Sigmoid colon (tissue), 7 donors: Measurements from ENCODE around the gene MPV17. TPM values are rescaled to one million over a fixed set of nuclear protein-coding genes. Genes with fewer than 3 reads are reported as not detected.
A peak's percentile ranks its signal among the peaks of the same experiment; 100 is the strongest.
"Not testable (repeated sequence)": the region's sequence is repeated elsewhere in the genome, so short reads cannot be mapped to it uniquely, and the experiment has no call there.

Experiments used
- DNase-seq: peaks from one replicate; pipeline ENCODE4 v3.0.0-alpha.2; 2019
- H3K27ac ChIP-seq, 4 donors: fragments of 200-600 bp; sonication (generic); one replicate each; pipeline ENCODE4 v1.5.1; 2016 to 2019; ENCODE audit warnings: mild to moderate bottlenecking in 1 of 4
- H3K27me3 ChIP-seq, 3 donors: fragments of 200-600 bp; sonication (generic); one replicate each; pipeline ENCODE4 v1.5.1; 2019; ENCODE audit warnings: mild to moderate bottlenecking in 1 of 3
- H3K36me3 ChIP-seq, 4 donors: fragments of 200-600 bp; sonication (generic); one replicate each; pipeline ENCODE4 v1.5.1; 2016 to 2019
- H3K4me1 ChIP-seq, 4 donors: fragments of 200-600 bp; sonication (generic); one replicate each; pipeline ENCODE4 v1.5.1; 2017 to 2019
- H3K4me3 ChIP-seq, 4 donors: fragments of 200-600 bp; sonication (generic); one replicate each; pipeline ENCODE4 v1.5.1; 2017 to 2019; ENCODE audit warnings: mild to moderate bottlenecking in 2 of 4, moderate library complexity in 1 of 4
- H3K9me3 ChIP-seq, 4 donors: fragments of 200-600 bp in 3 of 4; sonication (generic) in 3 of 4; one replicate each; pipeline versions ENCODE4 v1.5.1 to v1.6.1; 2013 to 2019
- CTCF ChIP-seq, 4 experiments: fragments of 450-650 bp in 3 of 4; fragments of 200-600 bp in 1 of 4; IDR thresholded peaks; one replicate each; pipeline ENCODE4 v1.5.1; 2016 to 2019; ENCODE audit warnings: antibody characterized with exemption in 4 of 4, mild to moderate bottlenecking in 3 of 4, moderate library complexity in 2 of 4
- EP300 ChIP-seq, 4 donors: sonication (generic); formaldehyde crosslinking; IDR thresholded peaks; one replicate each; pipeline ENCODE4 v1.6.1; 2017; ENCODE audit warnings: antibody characterized with exemption in 4 of 4
- POLR2A ChIP-seq, 2 donors: fragments of 450-650 bp; IDR thresholded peaks; one replicate each; pipeline ENCODE4 v1.6.1; 2016; ENCODE audit warnings: antibody characterized with exemption in 2 of 2, mild to moderate bottlenecking in 2 of 2, moderate library complexity in 2 of 2
- POLR2AphosphoS5 ChIP-seq, 4 donors: sonication (generic); formaldehyde crosslinking; IDR thresholded peaks; one replicate each; pipeline ENCODE4 v1.6.1; 2017; ENCODE audit warnings: antibody characterized with exemption in 4 of 4
- WGBS, 2 donors: extraction: QIAGEN DNeasy Blood & Tissue Kit; methylation state at CpG; one replicate each; pipeline ENCODE4 v1.1.7; 2013; 5-methylcytosine and 5-hydroxymethylcytosine counted together
- intact Hi-C: fragments of 100-400 bp; cut with DNase I; formaldehyde crosslinking; loops from one replicate; pipeline ENCODE4 v1.15.1; 2023
- polyA plus RNA-seq, 3 donors: library from polyadenylated mRNA; stranded (reverse); fragments of 200-250 nt; gene quantifications; one replicate each; pipeline ENCODE4 v1.2.3, GENCODE V29; 2013
- total RNA-seq, 4 donors: library from RNA; depleted of rRNA; stranded (reverse); fragments of >200 nt; gene quantifications; one replicate each; pipeline ENCODE4 v1.1.0, GENCODE V29; 2016
- donor health status: healthy with polysubstance abuse.
- donor health status: Bipolar disorder and iron deficiency.
- donor health status: healthy.

MPV17 gene
- total and polyA plus RNA-seq, 7 donors, result 22.2 to 68.6 (median 59.9) TPM

DNA sequence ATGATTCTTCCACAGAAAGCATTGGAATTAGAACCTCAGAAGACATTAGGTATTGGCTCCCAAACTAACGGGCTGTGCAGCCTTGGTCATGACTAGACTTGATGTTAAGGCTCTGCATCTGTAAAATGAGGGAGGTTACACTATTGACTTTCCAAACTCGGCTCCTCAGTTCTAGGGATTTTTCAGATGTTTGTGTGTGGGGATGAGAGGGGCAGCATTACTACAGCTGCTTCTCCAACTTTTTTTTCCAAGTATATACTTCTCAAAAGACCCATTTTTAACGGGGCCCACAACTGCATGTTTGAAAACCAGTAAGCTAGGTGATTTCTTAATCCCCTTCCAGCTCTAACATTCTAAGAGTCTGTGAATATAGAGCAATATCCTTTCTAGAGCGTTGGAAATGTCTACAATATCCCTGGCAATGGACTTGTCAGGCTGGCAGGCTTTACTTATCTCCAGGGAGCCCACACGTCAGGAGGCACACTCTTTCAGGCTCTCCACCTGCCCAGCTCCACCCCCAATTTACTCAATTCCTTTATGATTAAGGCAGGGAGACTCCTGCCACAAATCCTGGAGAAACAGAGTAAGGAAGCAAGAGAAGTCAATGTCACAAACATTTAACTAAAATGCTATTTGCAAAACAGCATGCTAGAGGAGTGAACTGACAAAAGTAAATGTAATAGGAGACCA is 844 bp upstream of the MPV17 start:
- peak overlapping the region; percentile 69 to 86 (median 79) for H3K4me3 ChIP-seq
- H3K9me3 ChIP-seq, result no peaks in the 10 kb centered on the region
- DNase-seq, result no peak
- no peaks in the 10 kb centered on the region for H3K27me3 ChIP-seq
- WGBS, 2 donors, result 8 to 21% methylated on average over 5 of the region's 5 CpGs
- peak overlapping the region; percentile 92 to 95 (median 94) for H3K27ac ChIP-seq
- intact Hi-C loops, result loop anchor here (2.0 kb wide), 1 partner anchor 47 kb away; the partner anchor contains the start of genes EIF2B4 and SNX17
- H3K36me3 ChIP-seq, result peaks cover 15 to 32% (median 18%) of the 10 kb centered on the region in 4 donors
- TF ChIP-seq POLR2A (IDR thresholded peaks at IDR 0.05), result no peak
- no peak for TF ChIP-seq POLR2AphosphoS5 (IDR thresholded peaks at IDR 0.05)
- TF ChIP-seq EP300 (IDR thresholded peaks at IDR 0.05), result no peak
- TF ChIP-seq CTCF (IDR thresholded peaks at IDR 0.05), result no peak
- peaks cover 0 to 30% (median 20%) of the 10 kb centered on the region in 4 donors for H3K4me1 ChIP-seq

DNA sequence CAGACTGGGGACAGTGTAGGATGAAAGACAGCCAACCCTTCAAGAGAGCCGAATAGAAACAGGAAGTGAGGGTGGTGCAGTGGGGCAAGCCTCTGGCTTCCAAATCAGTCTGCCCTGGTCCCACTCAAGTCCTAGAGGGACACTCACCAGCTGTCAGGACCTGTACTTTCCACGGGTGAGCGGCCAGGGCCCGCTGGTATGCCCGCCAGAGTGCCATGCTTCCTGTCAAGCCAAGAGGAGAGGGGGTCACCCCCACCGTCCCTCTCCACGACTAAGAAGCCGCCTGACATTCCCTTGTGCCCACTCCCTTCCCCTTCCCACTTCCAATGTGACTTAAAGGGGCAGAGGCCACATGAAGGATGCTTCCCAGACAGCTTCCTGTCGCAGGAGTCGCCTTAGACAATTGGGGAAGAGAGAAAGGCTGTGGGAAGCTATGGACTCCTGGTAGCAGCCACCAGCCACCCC is 564 bp downstream of the MPV17 start:
- Histone ChIP-seq H3K27me3 (no peaks in the 10 kb centered on the region), H3K4me1 (peaks cover 0 to 30% (median 20%) of the 10 kb centered on the region in 4 donors), H3K9me3 (no peaks in the 10 kb centered on the region), H3K36me3 (peaks cover 6 to 18% (median 8%) of the 10 kb centered on the region in 4 donors), H3K27ac (peak overlapping the region; percentile 92 to 95 (median 94)), H3K4me3 (peak overlapping the region; percentile 69 to 86 (median 79))
- TF ChIP-seq POLR2A (IDR thresholded peaks at IDR 0.05) (no peak), EP300 (IDR thresholded peaks at IDR 0.05) (no peak), POLR2AphosphoS5 (IDR thresholded peaks at IDR 0.05) (no peak), CTCF (IDR thresholded peaks at IDR 0.05) (no peak)
- no peak for DNase-seq
- intact Hi-C loops, result loop anchor here (2.0 kb wide), 1 partner anchor 48 kb away; the partner anchor contains the start of genes EIF2B4 and SNX17
- WGBS, 2 donors, result 1 to 2% methylated on average over 10 of the region's 10 CpGs

- no peaks in the 10 kb centered on the region for H3K9me3 ChIP-seq
- DNase-seq, result peak; percentile 86
- peaks cover 0 to 30% (median 20%) of the 10 kb centered on the region in 4 donors for H3K4me1 ChIP-seq
- peaks cover 0 to 8% (median 0%) of the 10 kb centered on the region in 4 donors for H3K36me3 ChIP-seq
- H3K27me3 ChIP-seq, result no peaks in the 10 kb centered on the region
- peak overlapping the region in 2 of 4 donors; percentile 6 to 61 for H3K27ac ChIP-seq
- TF ChIP-seq POLR2A (IDR thresholded peaks at IDR 0.05), result no peak
- no peak for TF ChIP-seq EP300 (IDR thresholded peaks at IDR 0.05)
- peak in 1 of 4 experiments; percentile 14 for TF ChIP-seq CTCF (IDR thresholded peaks at IDR 0.05)
- peak in 2 of 4 donors; percentile 38 to 66 for TF ChIP-seq POLR2AphosphoS5 (IDR thresholded peaks at IDR 0.05)
- WGBS, 2 donors, result 44 to 67% methylated on average over 8 of the region's 8 CpGs
- no peak overlapping the region for H3K4me3 ChIP-seq
- intact Hi-C loops, result no loop called here
These were observed 1.8 kb downstream of the MPV17 start for GRCh38 chr2:27320958-27321543.

DNA sequence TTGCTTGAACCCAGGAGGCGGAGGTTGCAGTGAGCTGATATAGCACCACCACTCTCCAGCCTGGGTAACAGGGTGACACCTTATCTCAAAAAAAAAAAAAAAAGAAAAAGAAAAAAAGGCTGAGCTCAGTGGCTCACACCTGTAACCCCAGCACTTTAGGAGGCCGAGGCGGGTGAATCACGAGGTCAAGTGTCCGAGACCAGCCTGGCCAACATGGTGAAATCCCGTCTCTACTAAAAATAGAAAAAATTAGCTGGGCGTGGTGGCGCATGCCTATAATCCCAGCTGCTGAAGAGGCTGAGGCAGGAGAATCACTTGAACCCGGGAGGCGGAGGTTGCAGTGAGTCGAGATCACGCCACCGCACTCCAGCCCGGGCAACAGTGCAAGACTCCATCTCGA is 3.1 kb downstream of the MPV17 start:
- intact Hi-C loops, DNase-seq, H3K27me3 ChIP-seq, H3K36me3 ChIP-seq, H3K4me3 ChIP-seq, H3K9me3 ChIP-seq, H3K27ac ChIP-seq: not testable (repeated sequence)
- peaks cover 0 to 30% (median 20%) of the 10 kb centered on the region in 4 donors for H3K4me1 ChIP-seq
- 96% methylated on average over 15 of the region's 15 CpGs for WGBS, 2 donors
